Liver (tissue), 9 donors: ENCODE data around the gene RPL39L. TPM values are rescaled to one million over a fixed set of nuclear protein-coding genes. Genes with fewer than 3 reads are reported as not detected.
"Not testable (repeated sequence)": the region's sequence is repeated elsewhere in the genome, so short reads cannot be mapped to it uniquely, and the experiment has no call there.

ENCODE experiments used
- DNase-seq: peaks from one replicate; pipeline ENCODE4 v3.0.0-alpha.2; 2017; ENCODE audit warnings: low spot score
- H3K27ac ChIP-seq, 2 donors: one replicate each; pipeline ENCODE4 v1.7.0; 2013; ENCODE audit warnings: inconsistent platforms in 2 of 2, low read length in 2 of 2, control low read depth in 1 of 2, low read depth in 1 of 2, mild to moderate bottlenecking in 1 of 2
- H3K27me3 ChIP-seq, 4 donors: one replicate each; pipeline versions ENCODE4 v1.6.1 to v1.7.0; 2013; ENCODE audit warnings: low read length in 3 of 4, inconsistent platforms in 1 of 4, mild to moderate bottlenecking in 1 of 4, moderate library complexity in 1 of 4; ENCODE audit not compliant: control insufficient read depth in 4 of 4, insufficient read depth in 4 of 4
- H3K36me3 ChIP-seq, 4 donors: one replicate each; pipeline versions ENCODE4 v1.6.1 to v1.7.0; 2013; ENCODE audit warnings: low read length in 3 of 4, mild to moderate bottlenecking in 3 of 4, low read depth in 1 of 4, moderate library complexity in 1 of 4; ENCODE audit not compliant: control insufficient read depth in 4 of 4, insufficient read depth in 3 of 4
- H3K4me1 ChIP-seq, 4 donors: one replicate each; pipeline versions ENCODE4 v1.6.1 to v1.7.0; 2013; ENCODE audit warnings: low read length in 3 of 4, mild to moderate bottlenecking in 3 of 4, moderate library complexity in 1 of 4; ENCODE audit not compliant: control insufficient read depth in 4 of 4, insufficient read depth in 4 of 4
- H3K4me3 ChIP-seq, 3 donors: one replicate each; pipeline versions ENCODE4 v1.6.1 to v1.7.0; 2013; ENCODE audit warnings: low read length in 3 of 3, control low read depth in 1 of 3, low read depth in 1 of 3, mild to moderate bottlenecking in 1 of 3
- H3K9ac ChIP-seq, 2 donors: one replicate each; pipeline ENCODE4 v1.7.0; 2013; ENCODE audit warnings: low read length in 2 of 2, mild to moderate bottlenecking in 2 of 2, moderate library complexity in 2 of 2, control low read depth in 1 of 2, low read depth in 1 of 2
- H3K9me3 ChIP-seq, 4 donors: one replicate each; pipeline versions ENCODE4 v1.6.1 to v1.7.0; 2013; ENCODE audit warnings: low read length in 3 of 4; ENCODE audit not compliant: control insufficient read depth in 4 of 4
- ATF3 ChIP-seq: IDR thresholded peaks from 2 replicates; pipeline ENCODE4 v1.6.1; 2016; ENCODE audit warnings: antibody characterized with exemption
- FOXA2 ChIP-seq: IDR thresholded peaks from 2 replicates; pipeline ENCODE4 v1.6.1; 2016; ENCODE audit warnings: antibody characterized with exemption
- GABPA ChIP-seq, 2 donors: IDR thresholded peaks in 1 of 2; conservative IDR thresholded peaks in 1 of 2; 2 replicates each; pipeline ENCODE4 v1.6.1; 2016; ENCODE audit warnings: antibody characterized with exemption in 2 of 2, mild to moderate bottlenecking in 1 of 2, moderate library complexity in 1 of 2
- MAX ChIP-seq: IDR thresholded peaks from 2 replicates; pipeline ENCODE4 v1.6.1; 2016; ENCODE audit warnings: antibody characterized with exemption
- NR2F2 ChIP-seq: IDR thresholded peaks from 2 replicates; pipeline ENCODE4 v1.6.1; 2016; ENCODE audit warnings: antibody characterized with exemption
- RAD21 ChIP-seq, 2 donors: IDR thresholded peaks; 2 replicates each; pipeline ENCODE4 v1.6.1; 2016; ENCODE audit warnings: antibody characterized with exemption in 2 of 2, mild to moderate bottlenecking in 2 of 2
- REST ChIP-seq: IDR thresholded peaks from 2 replicates; pipeline ENCODE4 v1.6.1; 2016; ENCODE audit warnings: antibody characterized with exemption, mild to moderate bottlenecking
- RXRA ChIP-seq, 2 donors: IDR thresholded peaks; 2 replicates each; pipeline ENCODE4 v1.6.1; 2017 to 2018; ENCODE audit warnings: antibody characterized with exemption in 2 of 2, mild to moderate bottlenecking in 1 of 2
- SP1 ChIP-seq: IDR thresholded peaks from 2 replicates; pipeline ENCODE4 v1.6.1; 2018; ENCODE audit warnings: antibody characterized with exemption, mild to moderate bottlenecking
- TAF1 ChIP-seq: conservative IDR thresholded peaks from 2 replicates; pipeline ENCODE4 v1.6.1; 2016; ENCODE audit warnings: antibody characterized with exemption, mild to moderate bottlenecking
- YY1 ChIP-seq: IDR thresholded peaks from 2 replicates; pipeline ENCODE4 v1.6.1; 2016; ENCODE audit warnings: antibody characterized with exemption, mild to moderate bottlenecking
- WGBS: extraction: QIAGEN DNeasy Blood & Tissue Kit; methylation state at CpG from one replicate; pipeline ENCODE4 v1.1.7; 2013; 5-methylcytosine and 5-hydroxymethylcytosine counted together
- polyA plus RNA-seq, 2 donors: library from polyadenylated mRNA; stranded (reverse) in 1 of 2; unstranded in 1 of 2; fragments of 200-250 nt in 1 of 2; fragments of >200 nt in 1 of 2; fragmentation: Nextera tagmentation in 1 of 2; extraction: Ambion mirVana in 1 of 2; gene quantifications; one replicate each; pipeline versions ENCODE4 v1.2.1 to v1.2.3, GENCODE V29; 2013 to 2015
- total RNA-seq, 2 donors: library from RNA; depleted of rRNA; stranded (reverse); fragments of >200 nt; gene quantifications; one replicate each; pipeline ENCODE4 v1.2.3, GENCODE V29; 2014
- donor health status: healthy.
- donor health status: healthy.
- donor health status: healthy.
- donor health status: healthy.
- donor health status: healthy.

The RPL39L gene
- total and polyA plus RNA-seq, 4 donors, result 1.1 to 6.6 (median 4.2) TPM

GRCh38 chr3:187181454-187182170 is 42.3 kb upstream of the RPL39L start (continued):
- TF ChIP-seq REST, result no peak
- no peak for TF ChIP-seq GABPA (IDR thresholded peaks at IDR 0.05 in 1 of 2, conservative IDR thresholded peaks at IDR 0.05 in 1 of 2)

GRCh38 chr3:187172929-187173328 is 33.6 kb upstream of the RPL39L start:
- H3K27ac ChIP-seq, result no peak overlapping the region
- no peak for TF ChIP-seq NR2F2
- TF ChIP-seq FOXA2, result no peak
- no peak for TF ChIP-seq RAD21 (IDR thresholded peaks at IDR 0.05)
- no peak for TF ChIP-seq ATF3
- TF ChIP-seq YY1, result no peak
- TF ChIP-seq MAX, result no peak
- no peak for TF ChIP-seq RXRA (IDR thresholded peaks at IDR 0.05)
- TF ChIP-seq SP1, result no peak
- no peak for TF ChIP-seq TAF1
- no peak for DNase-seq
- H3K9me3 ChIP-seq, result no peaks in the 10 kb centered on the region
- peak overlapping the region; percentile 40 to 69 (median 49) for H3K4me3 ChIP-seq
- H3K27me3 ChIP-seq, result no peaks in the 10 kb centered on the region
- H3K4me1 ChIP-seq, result peaks cover 1 to 16% (median 6%) of the 10 kb centered on the region in 4 donors
- H3K9ac ChIP-seq, result no peak overlapping the region
- 91% methylated on average over 2 of the region's 2 CpGs for WGBS
- H3K36me3 ChIP-seq, result no peaks in the 10 kb centered on the region

DNA sequence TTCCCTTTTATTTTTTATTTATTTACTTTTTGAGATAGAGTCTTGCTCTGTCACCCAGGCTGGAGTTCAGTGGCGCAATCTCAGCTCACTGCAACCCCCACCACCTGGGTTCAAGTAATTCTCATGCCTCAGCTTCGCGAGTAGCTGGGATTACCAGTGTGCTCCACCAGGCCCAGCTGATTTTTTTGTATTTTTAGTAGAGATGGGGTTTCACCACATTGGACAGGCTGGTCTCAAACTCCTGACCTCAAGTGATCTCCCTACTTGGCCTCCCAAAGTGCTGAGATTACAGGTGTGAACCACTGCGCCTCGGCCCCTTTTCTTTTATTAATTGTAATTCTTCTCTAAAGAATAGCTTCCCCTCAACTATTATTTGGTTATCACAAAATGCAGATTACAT is 31.6 kb upstream of the RPL39L start:
- 94% methylated on average over 5 of the region's 5 CpGs for WGBS
- not testable (repeated sequence) for H3K9me3 ChIP-seq, H3K9ac ChIP-seq, H3K4me3 ChIP-seq, H3K27me3 ChIP-seq, H3K36me3 ChIP-seq, DNase-seq, H3K27ac ChIP-seq
- H3K4me1 ChIP-seq, result peaks cover 1 to 16% (median 6%) of the 10 kb centered on the region in 4 donors
